Panc1 (cell line): ENCODE data around the gene RALGPS2.

ENCODE experiments used
- POLR2AphosphoS5 ChIP-seq: IDR thresholded peaks from 2 replicates; pipeline ENCODE4 v1.6.1; 2012; ENCODE audit warnings: mild to moderate bottlenecking, low read depth, low read length, moderate library complexity
- TCF7L2 ChIP-seq: IDR thresholded peaks from 2 replicates; pipeline ENCODE4 v1.6.1; 2011; ENCODE audit warnings: mild to moderate bottlenecking, low read depth, low read length, inconsistent platforms
- TF ChIP-seq, protein P1 (sequence below): fragments of 450-650 bp; IDR thresholded peaks from 2 replicates; pipeline ENCODE4 v1.5.1; 2017; ENCODE audit warnings: mild to moderate bottlenecking
- TF ChIP-seq, protein P2 (sequence below), 2 experiments: IDR thresholded peaks; 2 replicates each; pipeline ENCODE4 v1.6.1; 2011 to 2012; ENCODE audit warnings: low read depth in 2 of 2, control low read depth in 1 of 2, low read length in 1 of 2, mild to moderate bottlenecking in 1 of 2, moderate library complexity in 1 of 2; ENCODE audit not compliant: insufficient read depth in 1 of 2

DNA sequence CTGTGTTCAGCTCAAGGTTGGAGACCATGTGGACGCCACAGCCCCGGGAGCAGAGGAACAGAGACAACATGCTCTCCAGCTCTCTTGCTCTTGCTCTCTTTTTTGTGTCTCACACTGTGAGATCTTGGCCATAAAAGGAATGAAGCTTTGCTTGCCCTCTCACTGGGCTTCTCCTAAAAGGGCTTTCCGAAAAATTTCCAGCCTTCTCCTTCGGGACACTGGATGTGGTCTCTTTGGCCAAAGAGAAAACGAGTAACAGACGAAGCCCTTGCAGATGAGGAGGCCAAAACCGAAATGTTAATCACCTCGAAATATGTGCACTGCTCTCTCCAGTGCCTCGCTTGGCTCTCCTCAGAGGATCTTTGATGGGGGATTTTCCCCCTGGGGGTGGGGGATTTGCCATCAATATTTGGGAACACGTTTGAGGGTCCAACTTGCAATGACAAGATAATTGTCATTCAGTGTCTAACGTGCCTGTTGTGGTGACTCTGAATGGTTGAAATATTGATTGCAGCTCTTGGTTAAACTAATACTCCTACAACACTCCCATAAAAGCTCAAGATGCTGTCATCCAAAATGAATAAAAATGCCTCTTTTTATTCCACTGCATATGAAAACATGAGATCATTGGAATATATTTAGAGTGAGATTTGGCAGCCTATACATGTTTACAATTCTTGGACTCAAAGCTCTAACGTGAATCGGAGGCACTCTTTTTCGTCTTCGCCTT, 214.5 kb downstream of the RALGPS2 start:
- TF ChIP-seq, protein P1, sequence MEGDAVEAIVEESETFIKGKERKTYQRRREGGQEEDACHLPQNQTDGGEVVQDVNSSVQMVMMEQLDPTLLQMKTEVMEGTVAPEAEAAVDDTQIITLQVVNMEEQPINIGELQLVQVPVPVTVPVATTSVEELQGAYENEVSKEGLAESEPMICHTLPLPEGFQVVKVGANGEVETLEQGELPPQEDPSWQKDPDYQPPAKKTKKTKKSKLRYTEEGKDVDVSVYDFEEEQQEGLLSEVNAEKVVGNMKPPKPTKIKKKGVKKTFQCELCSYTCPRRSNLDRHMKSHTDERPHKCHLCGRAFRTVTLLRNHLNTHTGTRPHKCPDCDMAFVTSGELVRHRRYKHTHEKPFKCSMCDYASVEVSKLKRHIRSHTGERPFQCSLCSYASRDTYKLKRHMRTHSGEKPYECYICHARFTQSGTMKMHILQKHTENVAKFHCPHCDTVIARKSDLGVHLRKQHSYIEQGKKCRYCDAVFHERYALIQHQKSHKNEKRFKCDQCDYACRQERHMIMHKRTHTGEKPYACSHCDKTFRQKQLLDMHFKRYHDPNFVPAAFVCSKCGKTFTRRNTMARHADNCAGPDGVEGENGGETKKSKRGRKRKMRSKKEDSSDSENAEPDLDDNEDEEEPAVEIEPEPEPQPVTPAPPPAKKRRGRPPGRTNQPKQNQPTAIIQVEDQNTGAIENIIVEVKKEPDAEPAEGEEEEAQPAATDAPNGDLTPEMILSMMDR, result no peak
- TF ChIP-seq POLR2AphosphoS5, result no peak
- TF ChIP-seq, protein P2, sequence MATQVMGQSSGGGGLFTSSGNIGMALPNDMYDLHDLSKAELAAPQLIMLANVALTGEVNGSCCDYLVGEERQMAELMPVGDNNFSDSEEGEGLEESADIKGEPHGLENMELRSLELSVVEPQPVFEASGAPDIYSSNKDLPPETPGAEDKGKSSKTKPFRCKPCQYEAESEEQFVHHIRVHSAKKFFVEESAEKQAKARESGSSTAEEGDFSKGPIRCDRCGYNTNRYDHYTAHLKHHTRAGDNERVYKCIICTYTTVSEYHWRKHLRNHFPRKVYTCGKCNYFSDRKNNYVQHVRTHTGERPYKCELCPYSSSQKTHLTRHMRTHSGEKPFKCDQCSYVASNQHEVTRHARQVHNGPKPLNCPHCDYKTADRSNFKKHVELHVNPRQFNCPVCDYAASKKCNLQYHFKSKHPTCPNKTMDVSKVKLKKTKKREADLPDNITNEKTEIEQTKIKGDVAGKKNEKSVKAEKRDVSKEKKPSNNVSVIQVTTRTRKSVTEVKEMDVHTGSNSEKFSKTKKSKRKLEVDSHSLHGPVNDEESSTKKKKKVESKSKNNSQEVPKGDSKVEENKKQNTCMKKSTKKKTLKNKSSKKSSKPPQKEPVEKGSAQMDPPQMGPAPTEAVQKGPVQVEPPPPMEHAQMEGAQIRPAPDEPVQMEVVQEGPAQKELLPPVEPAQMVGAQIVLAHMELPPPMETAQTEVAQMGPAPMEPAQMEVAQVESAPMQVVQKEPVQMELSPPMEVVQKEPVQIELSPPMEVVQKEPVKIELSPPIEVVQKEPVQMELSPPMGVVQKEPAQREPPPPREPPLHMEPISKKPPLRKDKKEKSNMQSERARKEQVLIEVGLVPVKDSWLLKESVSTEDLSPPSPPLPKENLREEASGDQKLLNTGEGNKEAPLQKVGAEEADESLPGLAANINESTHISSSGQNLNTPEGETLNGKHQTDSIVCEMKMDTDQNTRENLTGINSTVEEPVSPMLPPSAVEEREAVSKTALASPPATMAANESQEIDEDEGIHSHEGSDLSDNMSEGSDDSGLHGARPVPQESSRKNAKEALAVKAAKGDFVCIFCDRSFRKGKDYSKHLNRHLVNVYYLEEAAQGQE (IDR thresholded peaks at IDR 0.05; ENCODE audit: insufficient read depth in 1 of 2, low read depth in 2 of 2, low read length in 1 of 2), result no peak
- TF ChIP-seq TCF7L2, result no peak
